Left ventricle myocardium inferior (tissue), 1 donor: ENCODE data around the gene DCST1. TPM values are rescaled to one million over a fixed set of nuclear protein-coding genes. Genes with fewer than 3 reads are reported as not detected.

ENCODE experiments used
- DNase-seq: peaks from one replicate; pipeline ENCODE4 v3.0.0-alpha.2; 2020
- H3K27ac ChIP-seq: fragments of 200-600 bp; replicated peaks from 2 replicates; pipeline ENCODE4 v1.8.0; 2021
- H3K27me3 ChIP-seq: fragments of 200-600 bp; 2 replicates; pipeline ENCODE4 v1.8.0; 2021; ENCODE audit warnings: low read depth
- H3K36me3 ChIP-seq: fragments of 200-600 bp; 2 replicates; pipeline ENCODE4 v1.8.0; 2021
- H3K4me1 ChIP-seq: fragments of 200-600 bp; 2 replicates; pipeline ENCODE4 v1.8.0; 2021
- H3K4me3 ChIP-seq: fragments of 200-600 bp; 2 replicates; pipeline ENCODE4 v1.8.0; 2021; ENCODE audit warnings: mild to moderate bottlenecking, moderate library complexity
- H3K9me3 ChIP-seq: fragments of 200-600 bp; replicated peaks from 2 replicates; pipeline ENCODE4 v1.8.0; 2021
- intact Hi-C: fragments of 100-400 bp; cut with micrococcal nuclease; formaldehyde crosslinking; loops from one replicate; pipeline ENCODE4 v1.11.0; 2022
- total RNA-seq: library from RNA; stranded (reverse); fragmentation: NEBNext Ultra II Directional; extraction: Animal tissue kit (Norgen Biotek cat#: 25700); gene quantifications from one replicate; pipeline ENCODE4 v1.2.1, GENCODE V29; 2021
- TF ChIP-seq, protein P1 (sequence below): fragments of 200-600 bp; IDR thresholded peaks from 2 replicates; pipeline ENCODE4 v1.8.0; 2021; ENCODE audit warnings: antibody characterized with exemption, mild to moderate bottlenecking, borderline replicate concordance
- donor health status: DM: no; HTN: yes; CAD: no; lungs with severe emphysema.

DCST1 gene
- total RNA-seq, 1 donor from 2014 or later, result not detected

DNA sequence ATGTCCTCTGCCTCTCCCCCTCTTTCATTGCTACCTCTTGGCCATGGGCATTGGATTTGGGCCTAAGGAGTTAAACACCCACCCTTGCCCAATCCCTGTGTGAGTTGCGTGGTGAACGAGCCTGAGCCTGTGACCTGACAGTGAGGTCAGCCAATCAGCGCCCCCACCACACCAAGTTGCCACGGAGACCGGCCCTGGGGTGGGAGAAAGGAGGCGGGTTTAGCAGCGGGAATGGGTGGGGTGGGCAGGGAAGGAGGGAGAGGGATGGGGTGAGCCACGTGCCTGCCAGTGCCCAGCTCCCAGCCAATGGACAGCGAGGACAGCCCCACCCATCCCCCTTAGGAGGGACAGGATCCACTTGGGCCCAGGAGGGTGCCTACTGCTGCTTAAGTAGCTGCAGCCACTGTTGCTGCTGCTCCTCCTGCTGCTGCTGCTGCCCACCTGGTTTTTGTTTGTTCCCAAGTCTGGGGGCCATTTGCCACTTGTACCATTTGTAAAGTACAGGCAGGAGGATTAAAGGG lies 21.5 kb upstream of the DCST1 start:
- Histone ChIP-seq H3K27me3 (no peaks in the 10 kb centered on the region), H3K36me3 (peaks cover 30% of the 10 kb centered on the region), H3K4me3 (peak overlapping the region; percentile 14), H3K4me1 (peaks cover 74% of the 10 kb centered on the region), H3K9me3 (no peaks in the 10 kb centered on the region), H3K27ac (peak overlapping the region; percentile 95)
- intact Hi-C loops, result no loop called here
- TF ChIP-seq, protein P1, sequence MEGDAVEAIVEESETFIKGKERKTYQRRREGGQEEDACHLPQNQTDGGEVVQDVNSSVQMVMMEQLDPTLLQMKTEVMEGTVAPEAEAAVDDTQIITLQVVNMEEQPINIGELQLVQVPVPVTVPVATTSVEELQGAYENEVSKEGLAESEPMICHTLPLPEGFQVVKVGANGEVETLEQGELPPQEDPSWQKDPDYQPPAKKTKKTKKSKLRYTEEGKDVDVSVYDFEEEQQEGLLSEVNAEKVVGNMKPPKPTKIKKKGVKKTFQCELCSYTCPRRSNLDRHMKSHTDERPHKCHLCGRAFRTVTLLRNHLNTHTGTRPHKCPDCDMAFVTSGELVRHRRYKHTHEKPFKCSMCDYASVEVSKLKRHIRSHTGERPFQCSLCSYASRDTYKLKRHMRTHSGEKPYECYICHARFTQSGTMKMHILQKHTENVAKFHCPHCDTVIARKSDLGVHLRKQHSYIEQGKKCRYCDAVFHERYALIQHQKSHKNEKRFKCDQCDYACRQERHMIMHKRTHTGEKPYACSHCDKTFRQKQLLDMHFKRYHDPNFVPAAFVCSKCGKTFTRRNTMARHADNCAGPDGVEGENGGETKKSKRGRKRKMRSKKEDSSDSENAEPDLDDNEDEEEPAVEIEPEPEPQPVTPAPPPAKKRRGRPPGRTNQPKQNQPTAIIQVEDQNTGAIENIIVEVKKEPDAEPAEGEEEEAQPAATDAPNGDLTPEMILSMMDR, result no peak
- DNase-seq, result peak; percentile 69

DNA sequence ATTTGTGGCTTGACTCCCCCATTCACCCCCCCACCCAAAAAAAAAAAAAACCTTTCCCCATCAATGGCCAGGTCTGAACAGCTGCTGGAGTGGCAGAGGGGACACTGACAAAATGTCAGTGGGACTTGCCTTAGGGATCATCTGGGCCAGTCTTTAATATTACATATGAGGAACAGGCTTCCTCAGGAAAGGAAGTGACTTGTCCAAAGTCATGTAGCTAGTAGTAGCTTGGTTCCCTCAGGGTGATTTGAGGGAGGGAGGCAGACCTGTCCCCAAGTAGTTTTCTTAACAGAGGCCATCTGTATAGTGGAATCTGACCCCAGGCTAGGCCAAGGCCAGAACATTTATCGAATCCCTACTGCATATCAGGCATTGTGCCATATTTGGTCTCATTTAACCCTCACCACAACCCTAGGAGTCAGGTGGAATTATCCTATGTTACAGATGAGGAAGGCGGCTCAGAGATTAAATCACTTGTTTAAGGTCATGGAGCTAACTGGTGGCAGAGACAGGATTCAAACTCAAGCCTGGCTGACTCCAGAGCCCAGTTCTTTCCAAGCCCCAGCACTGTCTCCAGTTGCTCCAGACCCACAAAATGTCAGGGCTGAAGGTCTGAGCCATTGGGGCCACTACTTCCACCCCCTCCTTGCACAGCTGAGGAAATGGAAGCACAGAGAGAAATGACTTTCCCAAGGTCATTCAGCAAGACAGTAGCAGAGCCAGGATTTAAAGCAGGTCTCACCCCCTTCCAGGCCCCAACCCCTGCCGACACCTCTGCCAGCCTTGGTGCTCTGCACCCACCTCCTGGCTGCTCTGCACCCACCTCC lies 20.6 kb upstream of the DCST1 start:
- no peak for DNase-seq
- H3K4me3 ChIP-seq, result peak overlapping the region; percentile 14
- intact Hi-C loops, result no loop called here
- TF ChIP-seq, protein P1, result no peak
- peaks cover 74% of the 10 kb centered on the region for H3K4me1 ChIP-seq
- H3K9me3 ChIP-seq, result no peaks in the 10 kb centered on the region
- peaks cover 30% of the 10 kb centered on the region for H3K36me3 ChIP-seq
- peak overlapping the region; percentile 95 for H3K27ac ChIP-seq
- no peaks in the 10 kb centered on the region for H3K27me3 ChIP-seq

DNA sequence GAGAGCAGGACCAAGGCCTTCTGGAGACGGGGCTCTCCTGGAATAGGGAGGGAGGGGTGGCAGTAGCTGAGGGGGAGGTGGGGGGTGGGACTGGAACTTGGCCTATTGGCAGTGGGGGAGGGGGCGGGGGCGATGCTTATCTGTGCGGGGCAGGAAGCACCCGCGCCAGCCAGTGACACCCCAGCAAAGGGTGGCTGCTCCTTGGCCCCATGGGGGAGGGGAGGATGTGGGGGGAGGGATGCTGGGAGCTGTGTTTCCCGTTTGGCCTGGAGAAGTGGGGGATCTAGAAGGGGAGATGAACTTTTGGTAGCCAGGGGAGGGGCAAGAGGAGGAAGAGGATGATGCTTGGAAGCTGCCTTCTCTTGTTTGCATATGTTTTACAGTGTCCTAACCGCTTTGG lies 20.0 kb upstream of the DCST1 start:
- Histone ChIP-seq H3K4me3 (no peak overlapping the region), H3K9me3 (no peaks in the 10 kb centered on the region), H3K36me3 (peaks cover 30% of the 10 kb centered on the region), H3K27ac (peak overlapping the region; percentile 95), H3K4me1 (peaks cover 72% of the 10 kb centered on the region), H3K27me3 (no peaks in the 10 kb centered on the region)
- TF ChIP-seq, protein P1, result no peak
- intact Hi-C loops, result no loop called here
- DNase-seq, result no peak

DNA sequence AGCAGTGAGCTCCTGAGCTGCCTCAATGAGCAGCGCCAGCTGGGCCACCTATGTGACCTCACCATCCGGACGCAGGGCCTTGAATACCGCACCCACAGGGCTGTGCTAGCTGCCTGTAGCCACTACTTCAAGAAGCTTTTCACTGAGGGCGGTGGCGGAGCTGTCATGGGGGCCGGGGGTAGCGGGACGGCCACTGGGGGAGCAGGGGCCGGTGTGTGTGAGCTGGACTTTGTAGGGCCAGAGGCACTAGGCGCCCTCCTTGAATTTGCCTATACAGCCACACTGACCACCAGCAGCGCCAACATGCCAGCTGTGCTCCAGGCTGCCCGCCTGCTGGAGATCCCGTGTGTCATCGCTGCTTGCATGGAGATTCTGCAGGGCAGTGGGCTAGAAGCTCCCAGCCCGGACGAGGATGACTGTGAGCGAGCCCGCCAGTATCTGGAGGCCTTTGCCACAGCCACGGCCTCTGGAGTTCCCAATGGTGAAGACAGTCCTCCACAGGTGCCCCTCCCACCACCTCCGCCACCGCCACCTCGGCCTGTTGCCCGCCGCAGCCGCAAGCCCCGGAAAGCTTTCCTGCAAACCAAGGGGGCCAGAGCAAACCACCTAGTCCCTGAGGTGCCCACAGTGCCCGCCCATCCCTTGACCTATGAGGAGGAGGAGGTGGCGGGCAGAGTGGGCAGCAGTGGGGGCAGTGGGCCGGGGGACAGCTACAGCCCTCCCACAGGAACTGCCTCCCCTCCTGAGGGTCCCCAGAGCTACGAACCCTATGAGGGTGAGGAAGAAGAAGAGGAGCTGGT lies 18.7 kb upstream of the DCST1 start:
- Histone ChIP-seq H3K4me3 (no peak overlapping the region), H3K4me1 (peaks cover 65% of the 10 kb centered on the region), H3K9me3 (no peaks in the 10 kb centered on the region), H3K27ac (no peak overlapping the region), H3K27me3 (no peaks in the 10 kb centered on the region), H3K36me3 (peaks cover 30% of the 10 kb centered on the region)
- TF ChIP-seq, protein P1, result no peak
- DNase-seq, result no peak
- intact Hi-C loops, result no loop called here

DNA sequence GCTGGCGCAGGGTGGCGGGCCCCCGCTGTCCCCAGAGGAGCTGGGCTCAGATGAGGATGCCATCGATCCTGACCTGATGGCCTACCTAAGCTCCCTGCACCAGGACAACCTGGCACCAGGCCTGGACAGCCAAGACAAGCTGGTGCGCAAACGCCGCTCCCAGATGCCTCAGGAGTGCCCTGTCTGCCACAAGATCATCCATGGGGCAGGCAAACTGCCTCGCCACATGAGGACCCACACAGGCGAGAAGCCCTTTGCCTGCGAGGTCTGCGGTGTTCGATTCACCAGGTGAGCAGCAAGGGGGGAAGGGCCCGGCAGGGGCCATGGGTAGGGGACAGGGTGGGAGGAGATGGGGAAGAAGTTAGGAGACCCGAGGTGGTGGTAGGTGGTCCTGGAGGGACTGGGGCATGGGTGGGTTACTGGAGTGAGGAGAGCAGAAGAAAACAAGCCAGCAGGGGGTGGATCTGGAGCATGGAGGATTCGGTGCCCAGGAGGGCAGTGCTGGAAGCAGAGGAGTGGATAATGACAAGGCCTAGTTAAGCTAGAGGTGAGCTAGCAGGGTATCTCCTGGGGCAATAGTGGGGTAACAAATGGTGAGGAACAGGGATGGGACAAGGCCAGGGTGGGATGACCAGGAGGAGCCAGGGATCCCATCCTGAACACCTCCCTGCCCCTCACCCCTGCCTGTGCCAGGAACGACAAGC lies 17.9 kb upstream of the DCST1 start:
- Histone ChIP-seq H3K27me3 (no peaks in the 10 kb centered on the region), H3K4me3 (no peak overlapping the region), H3K36me3 (peaks cover 30% of the 10 kb centered on the region), H3K27ac (peak overlapping the region; percentile 92), H3K4me1 (peaks cover 57% of the 10 kb centered on the region), H3K9me3 (no peaks in the 10 kb centered on the region)
- DNase-seq, result no peak
- intact Hi-C loops, result no loop called here
- TF ChIP-seq, protein P1, result no peak
